ENCODE results near the gene CCDC185. TPM values are rescaled to one million over a fixed set of nuclear protein-coding genes. Genes with fewer than 3 reads are reported as not detected.

CCDC185 gene
- total RNA-seq, 1 donor from 2014 or later, result not detected

GRCh38 chr1:223437151-223437550 is 43.9 kb downstream of the CCDC185 start:
- no peak for DNase-seq

GRCh38 chr1:223443397-223443796 is 50.2 kb downstream of the CCDC185 start:
- DNase-seq, result no peak

- no peak for DNase-seq
Measured at GRCh38 chr1:223444411-223444810, 51.2 kb downstream of the CCDC185 start.

Small RNAs within 50 kb of the gene (small RNA-seq; reads per million reads assigned to genes)
- not detected for gene RNU4-57P

Other genes starting within 250 kb of the CCDC185 start
- 11.2 TPM for gene SUSD4, start 29.2 kb upstream of the CCDC185 start, total RNA-seq

Measured in occipital lobe (tissue), 3 donors.